ENCODE data around the gene TEX36.
"Not testable (repeated sequence)": the region's sequence is repeated elsewhere in the genome, so short reads cannot be mapped to it uniquely, and the experiment has no call there.

DNA sequence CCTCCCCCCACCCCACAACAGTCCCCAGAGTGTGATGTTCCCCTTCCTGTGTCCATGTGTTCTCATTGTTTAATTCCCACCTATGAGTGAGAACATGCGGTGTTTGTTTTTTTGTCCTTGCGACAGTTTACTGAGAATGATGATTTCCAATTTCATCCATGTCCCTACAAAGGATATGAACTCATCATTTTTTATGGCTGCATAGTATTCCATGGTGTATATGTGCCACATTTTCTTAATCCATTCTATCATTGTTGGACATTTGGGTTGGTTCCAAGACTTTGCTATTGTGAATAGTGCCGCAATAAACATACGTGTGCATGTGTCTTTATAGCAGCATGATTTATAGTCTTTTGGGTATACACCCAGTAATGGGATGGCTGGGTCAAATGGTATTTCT is 31.8 kb upstream of the TEX36 start:
- TF ChIP-seq SP1 (IDR thresholded peaks at IDR 0.05; ENCODE audit: low read depth); CEBPB (IDR thresholded peaks at IDR 0.05; ENCODE audit: low read depth); JUND (IDR thresholded peaks at IDR 0.05); RAD21 (IDR thresholded peaks at IDR 0.05; ENCODE audit: low read depth); POLR2AphosphoS5 (IDR thresholded peaks at IDR 0.05; ENCODE audit: low read depth, low read length); POLR2A (IDR thresholded peaks at IDR 0.05; ENCODE audit: borderline replicate concordance, extremely low read depth, insufficient read depth, insufficient read length); SIN3A (IDR thresholded peaks at IDR 0.05; ENCODE audit: low read depth); TCF7L2 (IDR thresholded peaks at IDR 0.05; ENCODE audit: borderline replicate concordance, extremely low read depth, insufficient read depth, insufficient read length); EZH2 (IDR thresholded peaks at IDR 0.05): not testable (repeated sequence)
- TF ChIP-seq, protein P1, sequence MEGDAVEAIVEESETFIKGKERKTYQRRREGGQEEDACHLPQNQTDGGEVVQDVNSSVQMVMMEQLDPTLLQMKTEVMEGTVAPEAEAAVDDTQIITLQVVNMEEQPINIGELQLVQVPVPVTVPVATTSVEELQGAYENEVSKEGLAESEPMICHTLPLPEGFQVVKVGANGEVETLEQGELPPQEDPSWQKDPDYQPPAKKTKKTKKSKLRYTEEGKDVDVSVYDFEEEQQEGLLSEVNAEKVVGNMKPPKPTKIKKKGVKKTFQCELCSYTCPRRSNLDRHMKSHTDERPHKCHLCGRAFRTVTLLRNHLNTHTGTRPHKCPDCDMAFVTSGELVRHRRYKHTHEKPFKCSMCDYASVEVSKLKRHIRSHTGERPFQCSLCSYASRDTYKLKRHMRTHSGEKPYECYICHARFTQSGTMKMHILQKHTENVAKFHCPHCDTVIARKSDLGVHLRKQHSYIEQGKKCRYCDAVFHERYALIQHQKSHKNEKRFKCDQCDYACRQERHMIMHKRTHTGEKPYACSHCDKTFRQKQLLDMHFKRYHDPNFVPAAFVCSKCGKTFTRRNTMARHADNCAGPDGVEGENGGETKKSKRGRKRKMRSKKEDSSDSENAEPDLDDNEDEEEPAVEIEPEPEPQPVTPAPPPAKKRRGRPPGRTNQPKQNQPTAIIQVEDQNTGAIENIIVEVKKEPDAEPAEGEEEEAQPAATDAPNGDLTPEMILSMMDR (IDR thresholded peaks at IDR 0.05 in 2 of 3, conservative IDR thresholded peaks at IDR 0.05 in 1 of 3; ENCODE audit: borderline replicate concordance in 1 of 3, insufficient read depth in 1 of 3, low read depth in 2 of 3, low read length in 2 of 3) = not testable (repeated sequence)
- TF ChIP-seq, protein P2, sequence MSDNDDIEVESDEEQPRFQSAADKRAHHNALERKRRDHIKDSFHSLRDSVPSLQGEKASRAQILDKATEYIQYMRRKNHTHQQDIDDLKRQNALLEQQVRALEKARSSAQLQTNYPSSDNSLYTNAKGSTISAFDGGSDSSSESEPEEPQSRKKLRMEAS (IDR thresholded peaks at IDR 0.05) = not testable (repeated sequence)

All from HCT116 (cell line).